Activated CD4-positive, alpha-beta T cell treated with anti-CD3 and anti-CD28 coated beads, Interleukin-2, amount 50 U/mL, for 16 hours (primary cell): Measurements from ENCODE around the gene CXCR6.
A peak's percentile ranks its signal among the peaks of the same experiment; 100 is the strongest.
"Not testable (repeated sequence)": the region's sequence is repeated elsewhere in the genome, so short reads cannot be mapped to it uniquely, and the experiment has no call there.

ENCODE experiments used
- DNase-seq: peaks from one replicate; pipeline ENCODE4 v3.0.0-alpha.2; 2020

The CXCR6 gene

DNA sequence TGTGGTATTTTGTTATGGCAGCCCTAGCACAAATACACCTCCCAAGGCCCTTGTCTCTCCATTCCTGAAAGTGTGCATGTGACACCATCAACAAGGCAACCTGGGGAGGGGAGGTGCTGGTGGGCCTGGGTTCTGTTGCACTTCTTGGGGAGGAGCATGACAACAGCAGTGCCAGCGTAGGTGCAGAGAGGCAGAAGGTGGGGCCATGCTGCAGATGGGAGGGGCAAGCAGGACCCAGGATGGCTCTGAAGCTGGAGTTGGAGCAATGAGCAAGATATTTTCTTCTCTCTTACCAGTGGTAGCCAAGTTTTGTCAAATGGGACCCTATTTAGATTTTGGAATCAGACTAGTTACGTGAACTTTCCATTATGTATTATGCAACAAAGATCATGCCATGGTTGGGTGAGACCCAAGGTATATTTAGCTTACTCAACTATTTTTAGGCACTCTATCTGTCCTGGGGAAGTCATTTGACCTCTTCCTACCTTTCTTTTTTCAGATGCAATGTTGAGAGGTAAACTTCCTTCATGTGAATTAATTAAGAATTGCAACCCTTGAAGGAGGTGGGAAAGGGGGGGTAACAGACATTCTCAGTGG lies 49.0 kb downstream of the CXCR6 start:
- no peak for DNase-seq

DNA sequence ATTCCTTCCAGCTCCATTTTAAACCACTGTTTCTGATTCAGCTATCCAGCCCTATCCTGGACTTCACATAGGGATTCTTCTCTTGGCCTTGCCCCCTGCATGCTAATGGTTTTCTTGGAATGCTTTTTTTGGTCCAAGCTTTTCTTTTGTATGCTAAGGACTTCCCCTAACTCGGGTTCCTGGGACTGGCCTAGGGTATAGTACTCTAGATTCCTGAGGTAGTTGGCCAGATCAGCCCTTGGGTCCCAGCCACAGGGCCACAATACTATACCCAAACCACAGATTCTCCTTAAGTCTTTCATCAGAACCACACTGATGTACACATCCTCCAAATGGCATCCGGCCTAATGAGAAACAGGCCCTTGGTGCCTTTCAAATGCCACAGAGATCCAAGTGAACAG lies 49.6 kb downstream of the CXCR6 start:
- peak; percentile 44 for DNase-seq

DNA sequence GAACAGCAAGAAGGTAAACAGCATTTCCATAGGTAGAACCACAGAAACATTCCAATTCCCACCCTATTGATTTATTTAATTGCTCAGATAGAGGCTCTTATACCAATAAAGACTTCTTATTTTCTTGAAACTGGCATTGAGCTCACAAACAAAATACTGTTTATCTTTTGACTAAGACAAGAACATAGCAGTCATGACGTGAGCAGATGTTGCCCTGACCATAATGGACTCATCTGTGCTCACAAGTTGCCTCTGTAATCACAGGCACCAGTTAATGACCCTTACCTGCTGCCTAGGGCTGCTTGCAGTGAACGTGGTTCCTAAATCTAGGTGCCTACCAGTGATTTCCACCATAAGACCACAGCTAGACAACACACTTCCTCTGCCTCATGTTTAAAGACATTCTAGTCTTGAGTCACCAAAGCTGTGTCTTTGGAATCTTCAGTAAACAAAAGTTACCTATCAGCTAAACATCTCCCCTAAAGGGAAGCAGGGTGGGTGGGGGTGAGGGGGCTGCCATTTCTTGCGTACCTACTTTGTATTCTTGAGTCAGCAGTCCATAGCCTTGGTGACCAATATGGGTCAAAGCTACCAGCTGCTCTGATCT lies 50.3 kb downstream of the CXCR6 start:
- DNase-seq, result peak; percentile 72

DNA sequence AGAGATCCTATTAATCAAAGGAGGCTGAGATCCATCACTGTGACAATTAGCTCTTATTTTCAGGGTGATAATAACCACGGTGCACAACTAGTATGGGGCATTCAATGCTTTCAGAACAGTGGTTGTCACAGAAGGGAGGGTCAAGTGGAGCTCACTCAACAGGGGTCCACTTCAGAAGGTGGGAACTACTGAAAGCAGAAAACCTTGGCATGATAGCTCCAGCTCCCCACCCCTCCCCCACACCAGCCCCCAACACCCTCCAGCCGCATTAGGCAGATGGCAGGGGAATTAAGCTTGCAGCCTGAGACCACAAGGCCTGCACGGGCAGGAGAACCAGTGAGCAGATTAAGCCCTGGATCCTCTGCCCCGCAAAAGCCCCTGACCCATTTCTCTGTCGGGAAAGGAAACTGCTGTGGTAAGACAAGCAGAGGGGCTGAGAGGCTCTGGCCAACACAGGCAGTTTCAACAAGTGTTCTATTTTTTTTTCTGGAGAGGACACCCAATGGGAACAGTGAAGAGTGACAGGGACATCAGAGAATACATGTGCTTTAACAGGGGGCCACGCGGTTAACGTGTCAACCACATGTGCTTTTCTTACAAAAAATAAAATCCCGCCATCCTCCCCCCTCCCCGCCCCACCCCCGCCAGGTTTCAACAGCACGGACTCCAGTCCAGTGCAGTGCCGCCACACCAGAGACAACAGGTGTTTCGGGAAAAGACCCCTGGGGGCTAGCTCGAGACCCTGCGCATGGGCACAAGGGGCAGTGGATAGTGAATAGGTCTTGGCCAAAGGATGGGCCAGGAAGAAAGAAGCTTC lies 51.4 kb downstream of the CXCR6 start:
- DNase-seq, result peak; percentile 73

DNA sequence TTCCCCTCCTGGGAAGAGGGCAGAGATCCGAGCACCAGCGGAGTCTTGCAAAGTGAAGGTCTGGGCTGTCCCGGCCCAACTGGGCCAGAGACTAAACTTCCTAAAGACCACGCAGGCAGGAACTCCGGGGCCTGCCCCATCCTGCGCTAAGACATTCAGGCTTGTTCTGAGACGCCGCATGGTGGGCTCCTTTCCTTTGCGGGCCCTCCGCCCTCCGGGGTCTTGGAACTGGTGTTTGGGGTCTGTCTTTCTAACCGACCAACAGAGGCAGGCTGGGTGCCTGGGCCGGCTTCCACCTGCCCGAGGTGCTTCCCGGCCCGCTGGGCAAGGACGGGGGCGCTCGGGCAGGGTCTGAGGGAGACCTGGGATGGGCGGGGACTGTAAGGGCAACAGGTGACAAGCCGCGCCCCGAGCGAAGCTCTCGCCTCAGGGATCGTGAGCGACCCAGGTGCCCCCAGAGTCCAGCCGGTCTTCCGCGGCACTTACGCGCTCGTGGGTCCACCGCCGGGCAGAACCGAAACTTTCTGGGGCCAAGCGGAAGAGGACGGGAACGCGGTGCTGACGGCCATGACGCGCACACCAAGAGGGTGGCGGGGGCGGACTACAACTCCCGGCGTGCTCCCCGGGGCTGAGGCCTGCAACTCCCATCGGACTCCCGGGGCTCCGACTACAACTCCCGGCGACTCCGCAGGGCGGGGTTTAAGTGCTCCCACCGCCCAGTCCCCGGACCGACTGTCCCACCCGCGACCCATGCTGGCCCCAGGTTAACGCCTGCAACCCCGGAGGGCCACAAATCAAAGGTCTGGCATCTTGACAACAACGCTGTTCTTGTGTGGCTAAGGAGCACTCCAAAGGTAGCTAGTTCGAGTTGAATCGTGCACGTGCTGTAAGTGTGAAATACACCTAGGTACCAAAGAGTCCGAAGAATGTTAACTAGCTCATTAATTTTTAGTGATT lies 52.2 kb downstream of the CXCR6 start, which contains the start of gene FYCO1:
Gene FYCO1, minus strand, starts transcription at position 589 of the 957 bp plus-strand sequence. CDS start 10,914 bp downstream, outside the sequence.
- peak; percentile 91 for DNase-seq

DNA sequence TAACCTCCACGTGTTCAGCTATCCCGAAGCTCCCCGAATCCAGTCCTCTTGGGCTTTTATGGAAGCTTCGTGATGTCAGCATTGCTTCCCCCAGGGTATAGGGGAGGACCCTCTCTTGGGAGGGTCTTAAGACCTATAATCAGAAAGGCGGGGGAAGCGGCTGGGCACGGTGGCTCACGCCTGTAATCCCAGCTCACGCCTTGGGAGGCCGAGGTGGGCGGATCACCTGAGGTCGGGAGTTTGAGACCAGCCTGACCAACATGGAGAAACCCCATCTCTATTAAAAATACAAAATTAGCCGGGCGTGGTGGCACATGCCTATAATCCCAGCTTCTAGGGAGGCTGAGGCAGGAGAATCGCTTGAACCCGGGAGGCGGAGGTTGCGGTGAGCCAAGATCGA lies 54.2 kb downstream of the CXCR6 start:
- DNase-seq, result not testable (repeated sequence)

DNA sequence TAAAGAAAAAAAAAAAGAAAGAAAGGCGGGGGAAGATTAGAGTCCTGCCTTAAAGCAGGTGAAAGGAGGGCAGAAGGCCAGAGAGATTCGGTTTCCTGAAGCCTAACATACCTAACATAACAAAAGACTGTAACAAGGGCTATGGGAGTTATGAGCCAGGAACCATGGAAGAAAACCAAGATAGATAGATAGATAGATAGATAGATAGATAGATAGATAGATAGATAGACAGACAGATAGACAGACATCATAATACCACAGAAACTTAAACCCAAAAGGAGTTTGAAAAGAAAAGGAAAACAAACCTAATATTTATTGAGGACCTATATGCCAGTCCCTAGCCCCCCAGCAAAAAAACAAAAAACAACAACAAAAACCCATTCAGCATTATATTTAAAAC lies 54.7 kb downstream of the CXCR6 start:
- no peak for DNase-seq
